HCT116 (cell line): ENCODE results near the gene ZAR1L. TPM values are rescaled to one million over a fixed set of nuclear protein-coding genes. Genes with fewer than 3 reads are reported as not detected.

Experiments used
- ATAC-seq: fragments of 200-7000 bp; cut with Tn5 transposase; 2 replicates; pipeline ENCODE4 v1.9.1; 2020; ENCODE audit warnings: mild to moderate bottlenecking, moderate library complexity
- BruUV-seq: library from RNA; stranded (reverse); fragments of 400-500 nt; replicated peaks from 2 replicates; lab custom pipeline; 2021; lab: Mats Ljungman, UMichigan
- CTCF ChIA-PET: fragments of 300-600 bp; sonication (Branson Sonifier 250); formaldehyde crosslinking; loops from one replicate; lab custom pipeline; 2021; ENCODE audit warnings: antibody characterized with exemption; lab: Charles Lee
- POLR2A ChIA-PET: fragments of 300-600, 350-600 bp; sonication (Branson Sonifier 250); formaldehyde crosslinking; loops from one replicate; lab custom pipeline; 2021; ENCODE audit warnings: antibody characterized with exemption; lab: Charles Lee
- RAD21 ChIA-PET, 2 experiments: fragments of 300-600 bp; sonication (Branson Sonifier 250); formaldehyde crosslinking; loops; one replicate each; lab custom pipeline; 2023; ENCODE audit warnings: low total read pairs in 2 of 2; ENCODE audit not compliant: uncharacterized antibody in 2 of 2, unreplicated experiment in 2 of 2, low non-redundant PET in 1 of 2; lab: Charles Lee
- DNase-seq: peaks from one replicate; pipeline ENCODE4 v3.0.0-alpha.2; 2010; ENCODE audit warnings: low read depth, low spot score
- H2AFZ ChIP-seq: fragments of 200-600 bp; shearing (Covaris generic), sonication (generic); 2 replicates; pipeline ENCODE4 v1.6.1; 2017; ENCODE audit warnings: low read depth, mixed run types, mixed read lengths, antibody characterized with exemption, low read length; ENCODE audit not compliant: poor library complexity, severe bottlenecking
- H3K27ac ChIP-seq: 2 replicates; pipeline ENCODE4 v1.5.1; 2012; ENCODE audit warnings: low read depth, low read length
- H3K27me3 ChIP-seq: fragments of 200-600 bp; sonication (generic); 2 replicates; pipeline ENCODE4 v1.6.1; 2016; ENCODE audit warnings: mixed run types, low read length, mixed read lengths; ENCODE audit not compliant: insufficient read depth
- H3K36me3 ChIP-seq, 2 experiments: fragments of 200-500 bp in 1 of 2; fragments of 200-600 bp in 1 of 2; sonication (Bioruptor generic) in 1 of 2; sonication (generic) in 1 of 2; 2 replicates each; pipeline versions ENCODE4 v1.5.1 to v1.6.1; 2014 to 2016; ENCODE audit warnings: low read length in 2 of 2, inconsistent platforms in 1 of 2, mixed read lengths in 1 of 2, mixed run types in 1 of 2; ENCODE audit not compliant: insufficient read depth in 2 of 2, control insufficient read depth in 1 of 2
- H3K4me1 ChIP-seq, 2 experiments: fragments of 200-600 bp in 1 of 2; sonication (generic) in 1 of 2; 2 replicates each; pipeline versions ENCODE4 v1.5.1 to v1.6.1; 2012 to 2017; ENCODE audit warnings: low read length in 2 of 2, inconsistent platforms in 1 of 2, mild to moderate bottlenecking in 1 of 2, mixed read lengths in 1 of 2, mixed run types in 1 of 2, moderate library complexity in 1 of 2; ENCODE audit not compliant: insufficient read depth in 2 of 2, control insufficient read depth in 1 of 2
- H3K4me2 ChIP-seq: fragments of 200-600 bp; sonication (generic); 2 replicates; pipeline ENCODE4 v1.6.1; 2017; ENCODE audit warnings: mixed run types, low read length, mixed read lengths
- H3K4me3 ChIP-seq, 2 experiments: fragments of 200-600 bp in 1 of 2; sonication (generic) in 1 of 2; replicated peaks in 1 of 2; 2 replicates each; pipeline ENCODE4 v1.5.1; 2011 to 2016; ENCODE audit warnings: low read length in 2 of 2, control low read depth in 1 of 2, low read depth in 1 of 2, mild to moderate bottlenecking in 1 of 2, mixed read lengths in 1 of 2, mixed run types in 1 of 2
- H3K79me2 ChIP-seq: fragments of 200-600 bp; sonication (generic); 2 replicates; pipeline ENCODE4 v1.6.1; 2017; ENCODE audit warnings: mild to moderate bottlenecking, mixed run types, low read length, moderate library complexity, mixed read lengths; ENCODE audit not compliant: insufficient read depth
- H3K9ac ChIP-seq: fragments of 200-600 bp; sonication (generic); 2 replicates; pipeline ENCODE4 v1.6.1; 2016; ENCODE audit warnings: low read length, mixed read lengths
- H3K9me2 ChIP-seq: fragments of 200-600 bp; sonication (generic), shearing (Covaris generic); 2 replicates; pipeline ENCODE4 v1.6.1; 2017; ENCODE audit warnings: mixed run types, mild to moderate bottlenecking, moderate library complexity; ENCODE audit not compliant: insufficient read depth
- H3K9me3 ChIP-seq, 2 experiments: fragments of 200-500 bp in 1 of 2; fragments of 200-600 bp in 1 of 2; sonication (Bioruptor generic) in 1 of 2; sonication (generic) in 1 of 2; 2 replicates each; pipeline ENCODE4 v1.6.1; 2014 to 2017; ENCODE audit warnings: low read length in 2 of 2, mixed read lengths in 2 of 2, inconsistent platforms in 1 of 2, low read depth in 1 of 2, mild to moderate bottlenecking in 1 of 2, mixed run types in 1 of 2, moderate library complexity in 1 of 2; ENCODE audit not compliant: control insufficient read depth in 1 of 2, insufficient read depth in 1 of 2
- H4K20me1 ChIP-seq: fragments of 200-600 bp; sonication (generic), shearing (Covaris generic); 2 replicates; pipeline ENCODE4 v1.6.1; 2017; ENCODE audit warnings: mixed run types, mild to moderate bottlenecking, moderate library complexity; ENCODE audit not compliant: insufficient read depth
- CEBPB ChIP-seq: IDR thresholded peaks from 2 replicates; pipeline ENCODE4 v1.6.1; 2012; ENCODE audit warnings: low read depth
- ELF1 ChIP-seq: IDR thresholded peaks from 2 replicates; pipeline ENCODE4 v1.6.1; 2012; ENCODE audit warnings: low read depth, borderline replicate concordance
- EZH2 ChIP-seq: fragments of 200-600 bp; sonication (generic); IDR thresholded peaks from 2 replicates; pipeline ENCODE4 v1.6.1; 2017; ENCODE audit warnings: antibody characterized with exemption, mixed run types
- FOSL1 ChIP-seq: IDR thresholded peaks from 2 replicates; pipeline ENCODE4 v1.6.1; 2012; ENCODE audit warnings: low read depth
- JUND ChIP-seq: IDR thresholded peaks from 2 replicates; pipeline ENCODE4 v1.6.1; 2012
- MAX ChIP-seq: IDR thresholded peaks from 2 replicates; pipeline ENCODE4 v1.6.1; 2012
- POLR2A ChIP-seq: IDR thresholded peaks from 2 replicates; pipeline ENCODE4 v1.7.0; 2011; ENCODE audit warnings: borderline replicate concordance; ENCODE audit not compliant: insufficient read depth, insufficient read length; ENCODE audit errors: extremely low read depth
- SIN3A ChIP-seq: IDR thresholded peaks from 2 replicates; pipeline ENCODE4 v1.6.1; 2012; ENCODE audit warnings: low read depth
- SP1 ChIP-seq: IDR thresholded peaks from 2 replicates; pipeline ENCODE4 v1.6.1; 2012; ENCODE audit warnings: low read depth
- SRF ChIP-seq: IDR thresholded peaks from 2 replicates; pipeline ENCODE4 v1.6.1; 2012; ENCODE audit warnings: low read depth
- YY1 ChIP-seq: IDR thresholded peaks from 2 replicates; pipeline ENCODE4 v1.6.1; 2011; ENCODE audit warnings: low read length, low read depth, moderate library complexity, mild to moderate bottlenecking; ENCODE audit not compliant: insufficient replicate concordance; ENCODE audit errors: extremely low read depth
- ZBTB33 ChIP-seq: IDR thresholded peaks from 2 replicates; pipeline ENCODE4 v1.6.1; 2011; ENCODE audit warnings: mild to moderate bottlenecking, low read length, moderate library complexity; ENCODE audit not compliant: insufficient replicate concordance; ENCODE audit errors: extremely low read depth
- intact Hi-C: fragments of 100-400 bp; cut with micrococcal nuclease; formaldehyde crosslinking; loops from 2 replicates; pipeline ENCODE4 v1.10.0; 2022
- total RNA-seq: library from RNA; stranded (reverse); gene quantifications from one replicate; pipeline ENCODE4 v1.2.1, GENCODE V29; 2021; ENCODE audit not compliant: unreplicated experiment
- TF ChIP-seq, protein P1 (sequence below): IDR thresholded peaks from 2 replicates; pipeline ENCODE4 v1.6.1; 2012

Gene ZAR1L
- total RNA-seq, 1 experiment from 2014 or later = 0.15 TPM

DNA sequence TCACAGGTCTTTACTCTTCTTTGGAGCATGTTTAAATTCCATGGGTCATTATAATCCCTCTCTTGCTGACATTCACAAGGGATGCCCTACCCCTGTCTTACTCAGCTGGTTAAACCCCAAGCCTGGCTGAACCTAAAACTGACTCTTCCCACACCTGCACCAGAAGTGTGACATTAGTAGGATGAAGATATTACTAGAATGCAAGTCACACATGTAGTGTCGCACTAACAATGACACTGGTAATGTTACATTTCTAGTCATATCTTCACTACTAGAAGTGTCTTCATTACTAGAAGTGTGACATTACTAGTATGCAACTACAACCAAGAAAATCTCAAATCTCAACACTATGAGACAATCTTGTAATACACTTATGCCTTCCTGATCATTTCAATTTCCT, 14.2 kb downstream of the ZAR1L start:
- no peaks in the 10 kb centered on the region for H3K9me3 ChIP-seq
- H3K79me2 ChIP-seq = no peaks in the 10 kb centered on the region
- no peak overlapping the region for H2AFZ ChIP-seq
- ATAC-seq (no peak), DNase-seq (no peak)
- intact Hi-C loops = no loop called here
- H3K4me1 ChIP-seq = no peaks in the 10 kb centered on the region
- ChIA-PET CTCF (no interaction called here), POLR2A (no interaction called here), RAD21 (no interaction called here)
- no peak overlapping the region for H3K4me2 ChIP-seq
- peaks cover 58% of the 10 kb centered on the region for H3K27me3 ChIP-seq
- H3K4me3 ChIP-seq = no peak overlapping the region
- H3K9ac ChIP-seq = no peak overlapping the region
- no peaks in the 10 kb centered on the region for H4K20me1 ChIP-seq
- H3K27ac ChIP-seq = no peak overlapping the region
- H3K36me3 ChIP-seq = no peaks in the 10 kb centered on the region
- no TSS peak for BruUV-seq
- TF ChIP-seq, protein P1, sequence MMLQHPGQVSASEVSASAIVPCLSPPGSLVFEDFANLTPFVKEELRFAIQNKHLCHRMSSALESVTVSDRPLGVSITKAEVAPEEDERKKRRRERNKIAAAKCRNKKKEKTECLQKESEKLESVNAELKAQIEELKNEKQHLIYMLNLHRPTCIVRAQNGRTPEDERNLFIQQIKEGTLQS = no peak
- TF ChIP-seq SP1 (no peak), POLR2A (no peak), SIN3A (no peak), ELF1 (no peak), CEBPB (no peak), FOSL1 (no peak), SRF (no peak), JUND (no peak), YY1 (no peak), EZH2 (no peak), MAX (no peak), ZBTB33 (no peak)
- no peaks in the 10 kb centered on the region for H3K9me2 ChIP-seq
